Measurements from ENCODE around the gene GRAMD1B.

GRCh38 chr11:123523539-123523938 lies 93.5 kb downstream of the GRAMD1B start:
- no peak for TF ChIP-seq CTCF (IDR thresholded peaks at IDR 0.05)
- TF ChIP-seq POLR2A (IDR thresholded peaks at IDR 0.05), result no peak

Data from breast epithelium (tissue), 3 donors.